ENCODE measurements around the gene EEF1AKMT1.

The EEF1AKMT1 gene

GRCh38 chr13:20773194-20774080, at the start of gene EEF1AKMT1:
Gene EEF1AKMT1, minus strand, starts transcription at chr13:20773961. Its CDS starts 16,363 bp downstream, at chr13:20757598.
- peak; percentile 97 for DNase-seq

GRCh38 chr13:20823071-20823470, 49.3 kb upstream of the EEF1AKMT1 start:
- DNase-seq: no peak

GRCh38 chr13:20822406-20822805, 48.6 kb upstream of the EEF1AKMT1 start:
- no peak for DNase-seq

- DNase-seq: no peak
Observed at GRCh38 chr13:20819715-20820114, 46.0 kb upstream of the EEF1AKMT1 start.

GRCh38 chr13:20815464-20815863, 41.7 kb upstream of the EEF1AKMT1 start:
- DNase-seq: no peak

GRCh38 chr13:20814224-20814910, 40.6 kb upstream of the EEF1AKMT1 start:
- DNase-seq: no peak

- no peak for DNase-seq
Observed at GRCh38 chr13:20812890-20813289, 39.1 kb upstream of the EEF1AKMT1 start.

GRCh38 chr13:20810808-20811207, 37.0 kb upstream of the EEF1AKMT1 start:
- no peak for DNase-seq

GRCh38 chr13:20808874-20809273, 35.1 kb upstream of the EEF1AKMT1 start:
- DNase-seq: no peak

GRCh38 chr13:20803180-20803965, 29.6 kb upstream of the EEF1AKMT1 start:
- no peak for DNase-seq

GRCh38 chr13:20801707-20802106, 27.9 kb upstream of the EEF1AKMT1 start:
- no peak for DNase-seq

GRCh38 chr13:20799726-20800416, 26.1 kb upstream of the EEF1AKMT1 start:
- no peak for DNase-seq

- no peak for DNase-seq
Observed at GRCh38 chr13:20798027-20798426, 24.3 kb upstream of the EEF1AKMT1 start.

GRCh38 chr13:20796791-20797508, 23.2 kb upstream of the EEF1AKMT1 start:
- no peak for DNase-seq

- DNase-seq: no peak
Observed at GRCh38 chr13:20789665-20790064, 15.9 kb upstream of the EEF1AKMT1 start.

- no peak for DNase-seq
Observed at GRCh38 chr13:20788312-20788711, 14.6 kb upstream of the EEF1AKMT1 start.

- no peak for DNase-seq
Observed at GRCh38 chr13:20787180-20787579, 13.4 kb upstream of the EEF1AKMT1 start.

GRCh38 chr13:20782116-20782708, 8.5 kb upstream of the EEF1AKMT1 start:
- no peak for DNase-seq

- DNase-seq: no peak
Observed at GRCh38 chr13:20780317-20780716, 6.6 kb upstream of the EEF1AKMT1 start.

- no peak for DNase-seq
Observed at GRCh38 chr13:20779405-20779804, 5.6 kb upstream of the EEF1AKMT1 start.

- no peak for DNase-seq
Observed at GRCh38 chr13:20778311-20778710, 4.5 kb upstream of the EEF1AKMT1 start.

GRCh38 chr13:20776751-20777150, 3.0 kb upstream of the EEF1AKMT1 start:
- DNase-seq: no peak

Data from activated effector memory CD4-positive, alpha-beta T cell treated with anti-CD3 and anti-CD28 coated beads, Interleukin-2, amount 50 U/mL, for 16 hours (primary cell).